T-helper 2 cell (primary cell): ENCODE results near the gene F2RL3.

Experiments
- DNase-seq, 5 experiments: peaks; one replicate each; pipeline versions ENCODE4 v3.0.0 to v3.0.0-alpha.2; 2012 to 2022

F2RL3 gene

DNA sequence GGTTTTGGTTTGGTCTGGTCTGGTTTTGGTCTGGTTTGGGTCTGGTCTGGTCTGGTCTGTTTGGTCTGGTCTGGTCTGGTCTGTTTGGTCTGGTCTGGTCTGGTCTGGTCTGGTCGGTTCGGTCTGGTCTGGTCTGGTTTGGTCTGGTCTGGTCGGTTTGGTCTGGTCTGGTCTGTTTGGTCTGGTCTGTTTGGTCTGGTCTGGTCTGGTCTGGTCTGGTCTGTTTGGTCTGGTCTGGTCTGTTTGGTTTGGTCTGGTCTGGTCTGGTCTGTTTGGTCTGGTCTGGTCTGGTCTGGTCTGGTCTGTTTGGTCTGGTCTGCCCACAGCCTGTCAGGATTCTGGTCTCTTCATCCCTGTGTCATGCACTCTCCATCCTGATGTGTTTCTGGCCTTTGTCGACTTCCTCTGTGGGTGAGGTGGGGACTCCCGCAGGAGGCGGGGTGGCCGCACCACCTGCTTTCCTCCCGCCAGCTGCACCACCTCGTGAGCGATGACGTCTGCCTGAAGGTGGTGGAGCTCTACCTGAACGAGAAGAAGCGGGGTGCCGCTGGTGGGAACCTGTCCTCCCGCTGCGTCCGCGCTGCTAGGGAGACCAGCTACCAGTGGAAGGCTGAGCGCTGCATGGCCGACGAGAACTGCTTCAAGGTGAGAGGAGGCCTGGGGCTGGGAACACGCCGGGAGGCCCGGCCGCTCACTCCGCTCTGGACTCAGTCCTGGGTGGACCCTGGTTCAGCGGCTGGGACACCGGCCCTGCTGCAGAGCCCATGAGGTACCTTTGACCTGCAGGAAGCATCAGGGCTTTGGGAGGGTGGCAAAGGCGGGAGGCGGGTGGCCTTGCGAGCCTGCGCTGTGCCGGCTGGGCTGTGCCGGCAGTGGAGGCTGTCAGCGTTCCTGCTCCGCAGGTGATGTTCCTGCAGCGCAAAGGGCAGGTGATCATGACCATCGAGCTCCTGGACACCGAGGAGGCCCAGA lies 12.9 kb upstream of the F2RL3 start:
- DNase-seq, result no peak

DNA sequence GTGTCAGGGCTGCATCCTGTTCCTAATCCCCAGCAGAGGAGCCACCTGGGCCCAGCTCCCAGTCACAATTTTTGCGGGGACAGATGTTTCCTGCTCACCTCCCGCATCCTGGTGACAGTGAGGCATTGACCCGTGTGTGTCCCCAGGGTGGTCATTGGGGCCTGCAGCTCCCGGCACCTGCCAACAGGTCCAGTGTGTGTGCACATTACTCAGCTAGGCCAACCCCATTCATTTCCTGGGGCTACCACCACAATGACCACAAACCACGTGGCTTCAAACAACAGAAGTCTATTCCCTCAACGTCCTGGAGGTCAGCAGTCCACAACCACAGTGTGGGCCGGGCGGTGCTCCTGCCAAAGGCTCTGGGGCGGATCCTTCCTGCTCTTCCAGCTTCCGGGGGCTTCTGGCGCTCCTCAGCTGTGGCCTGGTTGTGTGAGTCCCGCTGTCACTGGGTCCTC lies 11.9 kb upstream of the F2RL3 start:
- DNase-seq, result no peak

DNA sequence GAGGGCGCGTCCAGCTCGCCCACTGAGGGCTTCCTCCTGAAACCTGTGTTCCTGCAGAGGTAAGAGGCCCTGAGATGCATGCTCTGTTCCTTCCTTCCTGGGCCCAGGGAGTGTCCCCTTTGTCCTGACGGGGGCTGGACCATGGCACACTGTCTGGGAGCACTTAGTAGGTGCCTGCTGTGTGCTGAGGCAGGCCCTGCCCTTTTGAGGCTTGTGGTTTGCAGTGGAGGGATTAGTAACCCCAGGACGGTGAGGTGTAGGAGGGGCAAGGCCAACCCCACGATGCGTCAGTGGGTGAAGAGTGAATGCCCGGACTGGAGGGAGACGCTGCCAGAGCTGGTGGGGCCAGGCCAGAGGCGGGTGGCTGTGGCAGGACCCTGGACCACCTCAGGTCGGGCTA lies 11.2 kb upstream of the F2RL3 start:
- DNase-seq, result no peak

DNA sequence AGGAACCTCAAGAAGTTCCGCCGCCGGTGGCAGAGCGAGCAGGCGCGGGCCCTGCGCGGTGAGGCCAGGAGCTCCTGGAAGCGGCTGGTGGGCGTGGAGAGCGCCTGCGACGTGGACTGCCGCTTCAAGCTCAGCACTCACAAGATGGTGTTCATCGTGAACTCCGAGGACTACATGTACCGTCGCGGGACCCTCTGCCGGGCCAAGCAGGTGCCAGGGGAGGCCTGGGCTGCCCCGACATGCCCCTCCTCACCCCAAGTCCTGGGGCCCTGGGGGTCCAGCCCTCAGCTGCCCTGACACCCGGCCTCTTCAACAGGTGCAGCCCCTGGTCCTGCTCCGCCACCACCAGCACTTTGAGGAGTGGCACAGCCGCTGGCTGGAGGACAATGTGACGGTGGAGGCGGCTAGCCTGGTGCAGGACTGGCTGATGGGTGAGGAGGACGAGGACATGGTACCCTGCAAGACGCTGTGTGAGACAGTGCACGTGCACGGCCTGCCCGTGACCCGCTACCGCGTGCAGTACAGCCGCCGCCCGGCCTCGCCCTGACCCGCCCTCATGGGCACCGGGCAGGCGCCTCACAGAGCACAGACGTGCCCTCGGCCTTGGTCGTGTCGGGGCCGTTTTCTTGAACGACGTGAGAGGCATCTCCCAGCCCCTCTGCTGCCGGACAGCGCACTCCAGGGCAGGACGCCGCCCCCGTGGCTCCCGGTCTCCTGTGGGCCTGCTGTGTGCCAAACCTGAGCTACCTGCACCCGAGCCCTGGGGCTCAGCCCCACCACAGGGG lies 10.4 kb upstream of the F2RL3 start:
- DNase-seq, result no peak

DNA sequence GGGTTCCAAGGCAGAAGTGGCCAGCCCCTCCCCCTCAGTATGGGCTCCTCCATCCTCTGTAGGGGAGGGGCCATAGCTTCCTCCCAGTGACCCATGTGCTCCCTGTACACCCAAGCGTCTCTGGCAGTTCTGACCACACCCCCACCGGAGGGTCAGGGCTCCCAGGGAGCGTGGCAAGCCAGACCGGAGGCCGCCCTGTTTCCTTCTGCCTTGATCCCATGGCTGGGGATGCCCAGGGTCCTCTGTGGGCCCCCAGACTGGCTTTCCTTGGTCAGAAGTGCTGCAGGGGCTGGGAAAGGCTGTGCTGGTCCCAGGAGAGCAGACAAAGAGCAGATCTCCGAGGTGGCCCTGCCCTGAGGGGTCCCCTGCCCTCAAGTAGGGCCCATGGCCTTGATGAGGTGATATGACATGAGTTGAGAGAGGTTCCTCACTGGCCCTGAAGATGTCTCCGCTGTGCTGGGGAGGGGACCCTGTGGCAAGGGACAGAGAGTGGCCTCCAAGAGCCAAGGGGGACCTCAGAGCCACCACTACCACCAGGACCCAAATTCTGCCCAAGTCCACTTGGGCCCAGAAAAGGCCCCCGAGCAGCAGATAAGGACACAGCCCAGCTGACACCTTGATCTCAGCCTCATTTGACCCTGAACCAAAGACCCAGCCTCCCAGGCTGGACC lies 7.8 kb upstream of the F2RL3 start:
- DNase-seq, result no peak

DNA sequence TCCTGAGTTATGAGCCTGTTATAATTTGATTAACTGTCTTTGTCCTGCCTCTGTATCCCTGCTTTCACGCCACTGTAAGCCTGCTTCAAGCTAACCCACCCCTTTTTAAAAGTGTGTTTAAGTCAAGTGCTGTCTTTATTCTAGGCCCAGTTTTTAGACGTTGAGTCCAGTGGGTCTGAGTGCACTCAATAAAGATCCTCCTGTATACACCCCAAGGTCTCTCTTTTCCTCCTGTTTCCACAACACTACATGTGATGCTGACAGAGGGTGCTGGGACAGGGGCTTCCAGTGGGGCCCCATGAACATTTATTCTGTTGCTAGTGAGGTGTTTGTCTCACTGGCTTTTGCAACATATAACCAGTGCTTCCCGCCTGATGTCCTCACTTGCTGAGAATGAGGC lies 6.7 kb upstream of the F2RL3 start:
- DNase-seq, result no peak

DNA sequence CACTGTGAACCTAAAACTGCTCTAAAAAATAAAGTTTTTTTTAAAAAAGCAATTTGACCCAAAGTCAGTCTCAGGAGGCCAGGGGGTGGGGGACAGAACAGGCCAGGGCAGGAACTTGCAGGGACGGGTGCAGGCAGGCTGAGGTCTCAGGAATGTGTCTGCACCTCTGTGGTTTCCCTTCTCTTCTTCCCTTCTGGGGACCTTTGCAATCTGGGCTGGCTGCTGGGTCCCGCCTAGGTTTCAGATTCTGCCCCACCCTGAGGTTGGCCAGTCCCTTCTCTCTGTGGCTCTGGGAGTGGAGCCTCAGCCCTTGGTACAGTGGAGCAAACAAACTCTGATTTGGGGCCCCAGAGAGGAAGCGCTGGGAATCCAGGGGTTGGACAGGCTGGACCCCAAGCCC lies 5.3 kb upstream of the F2RL3 start:
- DNase-seq, result no peak

DNA sequence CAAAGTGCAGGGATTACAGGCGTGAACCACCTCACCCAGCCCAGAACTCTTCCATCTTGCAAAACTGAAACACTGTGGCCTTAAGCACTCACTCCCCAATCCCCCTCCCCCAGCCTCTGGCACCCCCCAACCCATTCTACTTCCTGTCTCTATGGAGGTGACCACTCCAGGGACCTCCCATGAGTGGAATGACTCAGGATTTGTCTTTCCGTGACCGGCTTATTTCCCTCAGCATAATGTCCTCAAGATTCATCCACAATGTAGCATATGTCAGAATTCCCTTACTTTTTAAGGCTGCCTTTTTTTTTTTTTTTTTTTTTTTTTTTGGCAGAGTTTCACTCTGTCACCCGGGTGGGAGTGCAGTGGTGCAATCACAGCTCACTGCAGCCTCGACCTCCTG lies 3.6 kb upstream of the F2RL3 start:
- no peak for DNase-seq

DNA sequence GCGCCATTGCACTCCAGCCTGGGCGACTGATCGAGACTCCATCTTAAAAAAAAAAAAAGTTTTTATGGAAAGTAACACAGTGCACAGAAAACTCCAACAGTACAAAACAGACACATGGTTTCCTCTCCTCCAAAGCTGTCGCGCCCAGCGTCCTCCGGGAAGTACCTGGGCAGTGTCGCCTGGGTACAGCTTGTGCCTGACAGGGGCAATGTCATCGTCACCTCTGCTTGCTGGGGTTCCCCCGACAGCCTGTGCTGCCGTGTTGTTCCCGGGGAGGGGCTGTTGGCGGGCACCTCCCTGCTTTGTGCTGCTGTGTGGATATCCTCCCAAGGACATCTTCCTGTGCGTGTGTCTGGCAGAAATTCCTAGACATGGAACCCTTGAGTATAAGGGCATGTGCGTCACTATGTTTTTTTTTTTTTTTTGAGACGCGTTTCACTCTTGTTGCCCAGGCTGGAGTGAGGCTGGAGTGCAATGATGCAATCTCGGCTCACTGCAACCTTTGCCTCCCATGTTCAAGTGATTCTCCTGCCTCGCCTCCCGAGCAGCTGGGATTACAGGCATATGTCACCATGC lies 2.4 kb upstream of the F2RL3 start:
- DNase-seq, result no peak

DNA sequence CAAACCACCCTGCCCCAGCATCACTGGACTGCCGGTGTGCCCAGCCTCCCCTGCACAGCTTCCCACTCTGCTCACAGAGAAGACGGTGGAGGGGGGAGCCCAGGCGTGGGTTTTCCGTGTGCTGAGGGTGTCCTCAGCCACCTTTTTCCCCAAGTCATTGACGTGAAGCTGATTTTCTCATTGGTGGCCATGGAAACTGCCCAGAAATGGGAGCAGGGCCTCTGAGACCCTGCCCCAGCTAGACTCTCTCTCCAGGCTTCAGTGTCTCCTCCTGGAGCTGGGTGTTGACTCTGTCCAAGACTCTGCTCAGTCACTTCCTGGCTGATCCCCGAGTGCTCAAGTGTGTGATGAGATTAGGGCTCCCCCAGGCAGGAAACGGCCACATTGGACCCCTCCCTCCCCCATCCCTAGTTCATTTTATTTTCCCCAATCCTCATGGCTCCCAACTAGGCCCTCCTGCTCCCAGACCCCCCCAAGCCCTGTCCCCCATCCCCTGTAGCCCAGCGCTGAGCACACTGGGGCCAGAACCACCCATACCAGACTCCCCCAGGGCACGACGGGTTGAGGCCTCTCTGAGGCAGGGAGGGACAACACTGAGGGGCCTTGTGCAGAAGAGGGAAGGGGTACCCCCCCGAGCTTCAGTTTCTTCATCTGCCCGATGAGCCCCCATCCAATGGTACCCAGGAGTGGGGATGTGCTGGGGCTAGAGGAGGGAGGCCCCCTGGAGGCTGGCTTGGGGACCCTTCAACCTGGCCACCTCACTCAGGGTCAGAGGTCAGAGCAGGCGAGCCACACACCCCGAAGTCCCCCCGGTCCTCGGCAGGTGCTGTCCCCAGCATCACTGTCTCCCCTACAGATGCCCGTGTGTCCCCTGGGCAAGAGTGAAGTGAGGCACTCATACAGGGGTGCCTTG lies 1.2 kb upstream of the F2RL3 start:
- DNase-seq, result no peak

DNA sequence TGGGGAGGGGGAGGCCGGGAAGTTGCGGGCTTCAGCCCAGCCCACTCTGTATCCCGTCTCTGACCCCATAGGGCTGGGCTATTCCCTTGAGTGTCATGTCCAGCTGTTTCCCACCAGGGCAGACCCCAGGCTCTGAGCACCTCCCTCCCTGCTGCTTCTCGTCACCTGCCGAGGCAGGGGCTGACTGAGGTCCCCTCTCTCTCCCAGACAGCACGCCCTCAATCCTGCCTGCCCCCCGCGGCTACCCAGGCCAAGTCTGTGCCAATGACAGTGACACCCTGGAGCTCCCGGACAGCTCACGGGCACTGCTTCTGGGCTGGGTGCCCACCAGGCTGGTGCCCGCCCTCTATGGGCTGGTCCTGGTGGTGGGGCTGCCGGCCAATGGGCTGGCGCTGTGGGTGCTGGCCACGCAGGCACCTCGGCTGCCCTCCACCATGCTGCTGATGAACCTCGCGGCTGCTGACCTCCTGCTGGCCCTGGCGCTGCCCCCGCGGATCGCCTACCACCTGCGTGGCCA lies 625 bp downstream of the F2RL3 start:
- no peak for DNase-seq

DNA sequence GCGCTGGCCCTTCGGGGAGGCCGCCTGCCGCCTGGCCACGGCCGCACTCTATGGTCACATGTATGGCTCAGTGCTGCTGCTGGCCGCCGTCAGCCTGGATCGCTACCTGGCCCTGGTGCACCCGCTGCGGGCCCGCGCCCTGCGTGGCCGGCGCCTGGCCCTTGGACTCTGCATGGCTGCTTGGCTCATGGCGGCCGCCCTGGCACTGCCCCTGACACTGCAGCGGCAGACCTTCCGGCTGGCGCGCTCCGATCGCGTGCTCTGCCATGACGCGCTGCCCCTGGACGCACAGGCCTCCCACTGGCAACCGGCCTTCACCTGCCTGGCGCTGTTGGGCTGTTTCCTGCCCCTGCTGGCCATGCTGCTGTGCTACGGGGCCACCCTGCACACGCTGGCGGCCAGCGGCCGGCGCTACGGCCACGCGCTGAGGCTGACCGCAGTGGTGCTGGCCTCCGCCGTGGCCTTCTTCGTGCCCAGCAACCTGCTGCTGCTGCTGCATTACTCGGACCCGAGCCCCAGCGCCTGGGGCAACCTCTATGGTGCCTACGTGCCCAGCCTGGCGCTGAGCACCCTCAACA lies 1.2 kb downstream of the F2RL3 start:
- DNase-seq, result no peak

DNA sequence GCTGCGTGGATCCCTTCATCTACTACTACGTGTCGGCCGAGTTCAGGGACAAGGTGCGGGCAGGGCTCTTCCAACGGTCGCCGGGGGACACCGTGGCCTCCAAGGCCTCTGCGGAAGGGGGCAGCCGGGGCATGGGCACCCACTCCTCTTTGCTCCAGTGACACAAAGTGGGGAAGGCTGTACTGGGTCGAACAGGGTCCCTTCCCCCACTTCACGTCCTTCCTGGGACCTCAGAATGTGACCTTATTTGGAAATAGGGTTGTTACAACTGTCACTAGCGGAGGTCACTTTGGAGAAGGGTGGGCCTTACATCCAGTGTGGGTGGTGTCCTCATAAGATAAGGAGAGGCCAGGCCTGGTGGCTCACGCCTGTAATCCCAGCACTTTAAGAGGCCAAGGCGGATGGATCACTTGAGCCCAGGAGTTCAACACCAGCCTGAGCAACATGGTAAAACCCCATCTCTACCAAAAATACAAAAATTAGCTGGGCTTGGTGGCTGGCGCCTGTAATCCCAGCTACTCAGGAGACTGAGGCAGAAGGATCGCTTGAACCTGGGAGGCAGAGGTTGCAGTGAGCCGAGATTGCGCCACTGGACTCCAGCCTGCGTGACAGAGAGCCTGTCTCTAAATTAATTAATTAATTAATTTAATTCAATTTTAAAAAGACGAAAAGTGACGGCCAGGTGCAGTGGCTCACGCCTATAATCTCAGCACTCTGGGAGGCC lies 1.8 kb downstream of the F2RL3 start:
- no peak for DNase-seq

DNA sequence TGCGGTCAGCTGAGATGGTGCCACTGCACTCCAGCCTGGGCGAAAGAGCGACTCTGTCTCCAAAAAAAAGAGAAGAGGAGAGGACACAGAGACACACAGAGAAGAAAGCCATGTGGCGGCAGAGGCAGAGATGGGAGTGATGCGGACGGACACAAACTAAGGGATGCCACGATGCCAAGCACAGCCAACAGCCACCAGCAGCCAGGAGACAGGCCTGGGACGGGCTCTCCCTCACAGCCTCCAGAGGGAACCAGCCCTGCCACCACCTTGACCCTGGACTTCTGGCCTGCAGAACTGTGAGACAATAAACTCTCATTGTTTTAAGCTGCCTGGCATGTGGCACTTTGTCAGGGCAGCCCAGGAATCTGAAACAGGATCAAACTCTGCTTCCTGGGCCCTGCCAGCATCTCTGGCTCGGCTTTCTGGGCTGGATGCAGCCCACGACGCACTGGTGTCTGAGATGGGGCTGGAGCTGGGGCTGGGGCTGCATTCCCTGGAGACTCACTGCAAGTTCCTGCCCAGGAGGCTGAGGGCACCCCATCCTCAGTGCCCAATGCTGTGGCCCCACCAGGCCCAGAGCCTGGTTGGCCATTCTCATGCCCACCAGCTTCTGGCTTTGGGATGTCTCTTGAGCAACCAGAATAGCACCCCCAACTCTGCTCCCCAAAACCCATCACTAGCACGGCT lies 3.0 kb downstream of the F2RL3 start:
- no peak for DNase-seq

DNA sequence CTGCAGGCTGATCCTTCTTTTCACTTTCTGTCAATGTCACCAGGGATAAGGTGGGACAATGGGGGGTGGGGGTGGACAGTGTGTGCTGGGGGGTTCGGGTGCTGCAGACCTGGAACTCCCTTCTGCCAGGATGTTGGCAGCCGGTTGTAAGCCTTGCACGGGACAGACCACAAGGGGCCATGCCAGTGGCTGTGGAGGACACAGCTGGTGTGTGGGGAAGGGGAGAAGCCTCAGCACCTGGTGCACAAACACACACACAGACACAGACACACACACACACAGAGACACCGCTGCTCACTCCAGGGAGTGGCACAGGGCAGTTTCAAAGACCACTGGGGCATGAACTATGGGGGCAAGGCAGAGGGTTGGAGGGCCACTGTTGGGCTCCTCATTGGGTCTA lies 3.6 kb downstream of the F2RL3 start:
- DNase-seq, result no peak

DNA sequence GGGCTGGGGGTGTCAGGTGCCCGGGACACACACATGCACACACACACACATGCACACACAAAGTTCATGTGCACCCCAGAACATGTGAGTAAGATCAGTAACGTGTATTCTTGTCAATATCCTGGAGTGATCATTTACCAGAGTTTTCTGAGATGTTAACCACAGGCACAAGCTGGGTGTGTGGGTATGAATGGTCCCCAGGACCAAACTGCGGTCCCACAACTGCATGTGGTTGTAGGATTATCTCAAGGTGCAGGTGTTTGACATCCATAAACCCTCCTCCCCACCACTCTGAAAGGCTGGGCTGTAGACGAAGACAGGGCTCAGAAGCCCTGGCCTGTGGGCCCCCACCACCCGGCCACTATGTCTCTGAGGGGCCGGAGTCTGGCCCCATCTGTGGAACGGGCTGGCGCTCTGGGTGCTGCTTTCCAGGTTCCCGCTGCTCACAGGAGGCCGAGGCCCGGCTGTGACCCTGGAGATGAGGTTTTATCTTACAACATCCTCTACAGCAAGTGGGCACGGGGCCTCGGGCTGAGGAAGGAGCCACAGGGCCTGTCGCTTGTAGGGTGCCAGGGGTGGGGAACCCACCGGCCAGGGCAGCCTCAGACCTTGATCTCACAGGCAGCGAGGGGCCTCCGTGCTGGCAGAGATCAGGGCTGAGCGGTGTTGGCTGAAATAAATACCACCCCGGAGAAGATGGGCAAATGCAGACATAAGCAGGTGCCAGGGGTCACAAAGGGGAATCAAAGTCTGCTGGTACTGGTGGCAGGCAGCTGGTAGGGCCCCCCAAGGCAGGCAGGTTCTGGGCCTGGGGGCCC lies 4.3 kb downstream of the F2RL3 start:
- DNase-seq, result peak in 1 of 5 experiments; percentile 42

DNA sequence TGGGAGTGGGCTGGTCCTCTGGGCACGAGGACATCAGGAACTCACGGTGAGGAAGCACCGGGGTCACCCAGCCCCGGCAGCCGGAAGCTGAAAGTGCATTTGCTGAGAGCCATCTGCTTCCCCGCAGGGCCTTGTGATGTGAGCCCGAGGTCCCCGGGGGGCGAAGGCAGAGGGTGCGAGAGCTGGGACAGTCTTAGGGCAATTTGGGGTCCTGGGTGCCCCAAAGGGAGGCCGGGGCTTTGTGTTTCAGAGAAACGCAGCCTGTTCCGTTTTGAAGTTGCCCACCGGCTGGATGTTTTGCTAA lies 4.8 kb downstream of the F2RL3 start:
- no peak for DNase-seq

DNA sequence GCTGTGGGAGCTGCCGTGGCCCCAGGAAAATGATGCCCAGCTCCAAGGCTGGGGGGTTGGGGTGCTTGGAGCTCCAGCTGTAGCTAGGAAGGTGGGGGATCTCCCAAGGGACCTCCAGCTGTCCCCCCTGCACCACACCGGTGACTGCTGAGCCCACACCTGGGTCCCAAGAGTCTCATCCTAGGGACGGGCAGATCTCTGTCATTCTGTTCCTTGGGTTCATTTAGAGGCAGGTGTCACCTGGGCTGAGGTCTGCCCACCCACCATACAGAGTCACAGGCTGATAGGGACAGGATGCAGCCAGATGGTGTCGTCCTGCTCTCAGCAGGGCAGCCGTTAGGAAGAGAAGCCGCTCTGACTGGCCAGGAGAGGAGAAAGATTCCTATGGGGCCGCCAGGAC lies 5.3 kb downstream of the F2RL3 start:
- DNase-seq, result no peak

DNA sequence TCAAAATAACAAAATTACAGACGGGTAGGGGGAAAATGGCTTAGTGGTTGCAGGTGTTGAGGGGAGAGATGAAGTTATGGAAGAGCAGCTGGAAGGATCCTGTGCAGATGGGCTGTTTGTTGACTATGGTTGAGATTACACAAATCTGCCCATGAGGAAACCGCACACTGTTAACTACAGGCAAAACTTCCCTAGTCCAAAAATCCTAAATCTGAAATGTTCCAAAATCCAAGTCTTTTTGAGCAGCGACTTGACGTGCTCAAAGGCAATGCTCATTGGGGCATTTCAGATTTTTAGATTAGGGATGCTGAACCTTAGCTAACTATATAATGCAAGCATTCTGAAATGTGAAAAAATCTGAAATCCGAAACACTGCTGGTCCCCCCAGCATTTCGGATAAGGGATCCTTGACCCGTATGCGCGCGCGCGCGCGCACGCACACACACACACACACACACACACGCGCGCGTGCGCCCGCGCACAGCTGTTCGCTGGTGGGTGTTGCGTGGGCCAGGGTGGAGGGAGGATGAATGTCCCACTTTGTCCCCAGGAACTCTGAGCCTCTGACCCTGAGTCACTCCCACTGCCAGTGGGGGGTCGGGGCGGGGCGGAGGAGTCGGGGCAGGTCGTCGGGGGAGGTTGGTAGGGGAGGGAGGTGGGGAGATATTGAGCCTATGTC lies 6.8 kb downstream of the F2RL3 start:
- no peak for DNase-seq
